ENCODE data around the gene TPO.
"Not testable (repeated sequence)": the region's sequence is repeated elsewhere in the genome, so short reads cannot be mapped to it uniquely, and the experiment has no call there.

TPO gene

DNA sequence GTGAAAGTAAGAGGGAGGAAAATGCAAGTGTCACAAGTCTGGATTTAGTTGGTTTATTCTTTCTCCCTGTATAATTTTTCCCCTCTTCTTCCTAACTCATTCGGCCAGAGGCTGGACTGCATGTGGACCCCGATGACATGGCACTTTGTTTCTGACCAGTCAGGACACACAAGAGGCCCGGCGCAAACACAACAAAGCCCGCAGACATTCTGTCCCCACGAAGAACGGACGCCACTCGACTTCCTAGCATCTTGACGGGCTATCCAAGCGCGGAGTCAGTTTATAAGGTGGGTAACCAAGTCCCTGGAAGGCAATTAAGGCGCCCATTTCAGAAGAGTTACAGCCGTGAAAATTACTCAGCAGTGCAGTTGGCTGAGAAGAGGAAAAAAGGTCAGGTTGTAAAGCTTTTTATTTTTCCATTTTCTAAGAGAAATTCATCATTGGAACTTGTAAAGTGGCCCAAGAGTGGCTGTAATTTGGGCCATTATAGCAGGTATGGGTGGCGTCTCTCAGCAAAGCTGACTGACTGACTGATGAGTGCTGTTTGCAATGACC, at the start of gene TPO:
Gene TPO, plus strand, starts transcription at position 308 of the 555 bp plus-strand sequence. CDS start 946 bp downstream, outside the sequence.
- DNase-seq (ENCODE audit: low spot score), result no peak

DNA sequence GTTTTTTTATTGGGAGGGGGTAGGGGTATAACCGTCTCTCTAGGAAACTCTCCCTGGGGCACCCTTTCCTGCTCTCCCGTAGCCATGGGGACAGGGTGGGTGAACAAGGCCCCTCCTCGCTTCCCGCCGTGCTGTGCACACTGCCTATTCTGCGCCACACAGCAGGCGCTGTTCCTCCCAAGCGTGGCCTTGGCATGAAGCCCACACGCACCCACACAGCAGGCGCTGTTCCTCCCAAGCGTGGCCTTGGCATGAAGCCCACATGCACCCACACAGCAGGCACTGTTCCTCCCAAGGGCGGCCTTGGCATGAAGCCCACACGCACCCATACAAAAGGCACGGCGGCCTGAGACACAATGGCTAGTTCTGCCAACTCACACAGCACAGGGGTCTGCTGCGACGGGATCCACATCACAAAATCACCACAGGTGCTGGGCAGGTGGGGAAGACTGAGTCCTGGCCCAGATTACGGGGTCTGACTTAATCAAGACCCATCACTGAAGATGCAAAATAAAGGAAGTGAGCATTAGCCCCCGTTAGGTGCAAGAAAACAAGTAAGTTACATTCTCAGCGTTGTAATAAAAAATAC, 46.6 kb upstream of the TPO start:
- no peak for DNase-seq (ENCODE audit: low spot score)

DNA sequence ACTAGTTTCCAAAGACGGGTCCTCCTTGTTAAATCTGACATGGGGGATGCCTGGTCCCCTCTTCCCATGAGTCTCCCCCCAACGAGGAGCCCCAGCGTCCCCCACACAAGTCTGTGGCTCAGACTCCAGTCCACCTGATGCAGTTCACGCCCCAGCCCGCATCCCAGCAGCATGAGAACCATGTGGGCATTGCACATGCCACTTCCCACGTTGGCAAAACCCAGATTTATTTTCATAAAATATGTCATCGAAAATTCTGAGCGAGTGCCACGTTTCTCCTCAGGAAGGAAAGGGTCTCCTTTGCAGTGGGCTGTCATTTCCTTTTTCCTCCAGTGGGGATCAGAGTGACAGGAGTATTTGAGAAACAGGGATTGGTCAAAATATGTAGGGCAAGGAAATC, 45.7 kb upstream of the TPO start:
- no peak for DNase-seq (ENCODE audit: low spot score)

DNA sequence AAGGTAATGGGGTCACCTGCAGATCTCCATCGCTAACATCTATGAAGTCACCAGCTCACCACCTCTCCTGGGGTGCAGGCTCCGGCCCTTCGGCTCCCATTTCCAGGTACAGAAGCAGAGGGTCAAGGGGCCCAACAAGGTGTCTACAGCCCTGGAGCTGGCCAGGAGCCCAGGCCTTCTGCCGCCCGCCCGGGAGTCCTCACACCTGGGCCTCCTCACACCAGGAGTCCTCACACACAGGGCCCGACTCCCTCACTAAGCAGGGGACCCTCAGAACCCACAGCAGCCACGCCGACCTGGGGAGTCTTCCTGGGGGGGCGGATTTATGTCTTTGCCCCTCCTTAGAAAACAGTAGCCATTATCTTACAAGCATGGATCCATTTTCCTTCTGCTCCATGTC, 43.4 kb upstream of the TPO start:
- DNase-seq (ENCODE audit: low spot score), result no peak

DNA sequence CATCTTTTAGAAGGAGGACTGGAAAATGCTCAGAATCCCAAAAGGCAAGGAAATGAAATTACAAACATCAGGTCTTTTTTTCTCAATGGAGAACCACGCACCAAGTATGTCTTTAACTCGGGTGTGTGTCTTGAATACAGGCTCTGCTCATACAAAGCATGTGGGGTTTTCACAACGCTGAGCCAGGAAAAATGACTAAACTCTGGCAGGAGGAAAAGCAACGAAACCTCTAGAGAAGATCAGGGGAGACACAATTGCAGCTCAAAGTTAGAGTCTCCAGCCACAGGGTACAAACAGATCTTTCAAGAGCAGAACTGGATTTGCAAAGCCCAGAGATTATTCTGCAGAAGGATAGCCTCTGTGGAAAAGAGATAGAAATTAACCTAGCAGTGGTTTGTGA, 42.8 kb upstream of the TPO start:
- no peak for DNase-seq (ENCODE audit: low spot score)

DNA sequence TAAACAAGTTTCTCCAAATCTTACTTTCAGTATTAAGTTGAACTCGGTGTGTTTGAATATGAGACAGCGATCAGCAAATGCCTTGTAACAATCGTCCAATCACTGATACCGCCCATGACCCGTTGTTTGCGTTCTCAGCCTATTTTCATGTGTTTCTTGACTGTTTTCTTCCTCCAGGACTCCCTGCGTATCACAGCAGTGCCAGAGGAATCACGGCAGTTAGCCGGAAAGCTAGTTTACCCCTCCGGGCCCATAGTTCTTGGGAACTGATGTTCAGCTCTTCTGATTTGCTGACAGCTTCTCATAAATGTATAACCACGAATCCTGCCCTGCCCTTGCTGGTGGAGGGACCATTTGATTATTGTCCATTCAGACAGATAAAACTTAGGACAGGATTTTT, 42.2 kb upstream of the TPO start:
- DNase-seq (ENCODE audit: low spot score), result no peak

DNA sequence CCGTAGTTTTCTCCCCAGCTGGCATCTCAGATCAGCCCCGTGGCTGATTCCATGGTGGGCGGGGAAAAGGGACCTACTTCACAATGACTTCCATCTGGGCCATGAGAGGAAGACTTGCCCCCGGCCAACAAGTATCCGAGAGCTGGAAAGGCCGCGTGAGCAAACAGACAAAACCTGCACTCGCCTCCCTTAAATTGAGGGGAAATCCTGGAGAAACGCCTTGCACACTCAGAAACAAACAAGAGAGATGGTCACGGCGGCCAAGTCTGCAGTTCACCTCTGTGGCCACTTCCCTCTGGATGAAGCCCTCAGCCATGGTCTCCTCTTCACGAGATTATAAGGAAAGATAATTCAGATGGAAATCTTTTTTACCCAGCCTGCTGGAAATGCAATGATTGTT, 39.4 kb upstream of the TPO start:
- DNase-seq (ENCODE audit: low spot score), result no peak

DNA sequence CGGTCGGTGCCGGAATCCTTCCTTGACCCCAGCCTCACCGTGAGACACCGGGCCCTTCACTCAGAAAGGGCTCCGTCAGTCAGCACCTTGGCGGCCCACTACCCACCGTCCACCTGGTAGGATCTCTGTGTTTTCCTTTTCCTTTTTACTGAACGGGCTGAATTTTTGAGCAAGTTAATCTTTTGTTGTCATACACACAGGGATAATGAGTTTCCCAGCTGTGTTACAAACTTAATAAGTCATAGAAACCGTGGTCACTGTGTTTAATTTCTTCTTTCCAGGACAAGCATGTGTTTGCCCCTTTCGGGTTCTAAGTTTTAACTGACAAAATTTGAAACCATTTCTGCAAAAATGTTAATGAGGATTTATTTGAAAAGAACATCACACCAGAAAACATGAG, 39.0 kb upstream of the TPO start:
- DNase-seq (ENCODE audit: low spot score), result no peak

DNA sequence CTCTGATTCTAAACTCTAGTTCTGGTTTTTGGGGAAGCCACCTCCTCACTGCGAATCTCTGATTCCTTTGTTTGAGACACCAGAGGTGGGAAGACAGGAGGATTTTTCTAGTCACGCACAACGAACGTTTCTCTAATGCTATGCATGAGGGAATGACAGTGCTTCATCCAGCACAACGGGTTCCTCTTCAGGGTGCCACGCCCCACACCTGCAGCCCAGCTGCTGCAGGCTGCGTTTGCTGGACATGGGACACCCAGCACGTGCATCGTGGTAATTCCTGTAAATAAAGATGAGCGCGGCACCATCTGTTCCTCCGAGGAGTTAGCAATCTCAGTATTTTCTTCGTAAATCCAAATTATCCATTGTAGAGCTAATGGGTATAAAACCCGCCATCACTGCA, 37.5 kb upstream of the TPO start:
- DNase-seq (ENCODE audit: low spot score), result no peak

DNA sequence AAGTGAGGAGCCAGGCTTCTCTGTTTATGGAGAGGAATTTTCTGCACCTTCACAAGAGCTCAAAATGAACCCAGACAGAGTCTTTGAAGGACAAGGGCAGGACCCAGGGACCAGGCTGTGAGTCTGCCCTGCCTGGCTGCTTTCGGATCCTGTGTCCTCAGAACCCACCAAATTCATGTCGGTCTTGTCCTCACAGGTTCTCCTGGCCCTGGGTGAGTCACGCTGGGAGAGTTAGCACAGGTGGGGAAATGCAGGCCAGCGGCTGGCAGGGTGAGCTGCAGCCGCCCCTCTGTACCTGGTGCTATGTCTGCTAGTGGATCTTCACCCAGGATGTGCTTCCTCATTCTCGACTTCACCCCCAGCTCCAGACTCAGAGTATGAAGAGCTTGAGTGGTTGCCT, 35.8 kb upstream of the TPO start:
- no peak for DNase-seq (ENCODE audit: low spot score)

DNA sequence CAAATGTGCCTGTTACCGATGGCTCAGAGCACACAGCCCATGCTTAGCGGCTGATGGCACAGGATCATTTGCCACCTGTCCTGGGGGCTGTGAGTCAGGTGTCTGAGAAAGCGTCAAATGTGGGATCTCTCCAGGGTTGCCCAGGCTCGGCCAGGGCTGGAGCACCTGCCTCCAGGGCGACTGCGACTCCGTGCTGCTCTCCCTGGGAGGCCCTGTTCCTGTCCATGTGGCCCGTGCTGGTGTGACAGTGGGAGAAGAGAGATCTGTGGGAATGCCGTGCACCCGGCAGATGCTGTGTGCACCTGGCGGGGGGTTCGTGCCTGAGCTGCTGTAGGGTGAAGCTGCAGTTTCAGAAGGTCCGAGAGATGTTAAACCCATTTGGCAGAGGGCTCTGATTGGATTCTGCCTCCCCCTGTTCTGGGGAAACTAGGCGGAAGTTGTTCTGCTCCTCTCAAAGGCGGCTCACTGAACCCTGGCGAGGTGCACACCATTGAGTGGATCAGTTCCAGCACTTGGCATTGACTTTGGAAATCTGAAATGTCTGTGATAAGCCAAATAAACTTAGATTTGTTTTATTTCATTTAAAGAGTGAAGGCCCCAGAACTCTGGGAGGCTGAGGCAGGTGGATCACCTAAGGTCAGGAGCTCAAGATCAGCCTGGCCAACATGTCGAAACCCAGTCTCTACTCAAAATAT, 34.7 kb upstream of the TPO start:
- no peak for DNase-seq (ENCODE audit: low spot score)

DNA sequence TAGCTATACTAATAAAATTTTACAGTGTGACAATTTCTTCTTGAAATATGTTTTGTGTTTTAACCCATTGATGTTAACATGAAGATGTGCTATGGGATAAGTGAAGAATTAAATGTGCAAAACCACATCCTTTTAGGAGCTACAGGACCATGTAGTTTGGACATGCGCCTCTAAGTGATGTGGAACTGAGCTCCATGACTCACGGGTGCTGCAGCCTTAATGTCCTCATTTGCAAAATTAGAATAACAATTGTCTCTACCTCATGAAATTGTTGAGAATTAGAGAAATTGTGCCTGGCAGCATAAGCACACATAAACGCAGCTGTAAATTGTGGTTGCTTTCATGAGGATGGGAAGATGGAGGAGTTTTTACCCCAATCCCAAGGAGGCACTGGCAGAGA, 31.6 kb upstream of the TPO start:
- no peak for DNase-seq (ENCODE audit: low spot score)

DNA sequence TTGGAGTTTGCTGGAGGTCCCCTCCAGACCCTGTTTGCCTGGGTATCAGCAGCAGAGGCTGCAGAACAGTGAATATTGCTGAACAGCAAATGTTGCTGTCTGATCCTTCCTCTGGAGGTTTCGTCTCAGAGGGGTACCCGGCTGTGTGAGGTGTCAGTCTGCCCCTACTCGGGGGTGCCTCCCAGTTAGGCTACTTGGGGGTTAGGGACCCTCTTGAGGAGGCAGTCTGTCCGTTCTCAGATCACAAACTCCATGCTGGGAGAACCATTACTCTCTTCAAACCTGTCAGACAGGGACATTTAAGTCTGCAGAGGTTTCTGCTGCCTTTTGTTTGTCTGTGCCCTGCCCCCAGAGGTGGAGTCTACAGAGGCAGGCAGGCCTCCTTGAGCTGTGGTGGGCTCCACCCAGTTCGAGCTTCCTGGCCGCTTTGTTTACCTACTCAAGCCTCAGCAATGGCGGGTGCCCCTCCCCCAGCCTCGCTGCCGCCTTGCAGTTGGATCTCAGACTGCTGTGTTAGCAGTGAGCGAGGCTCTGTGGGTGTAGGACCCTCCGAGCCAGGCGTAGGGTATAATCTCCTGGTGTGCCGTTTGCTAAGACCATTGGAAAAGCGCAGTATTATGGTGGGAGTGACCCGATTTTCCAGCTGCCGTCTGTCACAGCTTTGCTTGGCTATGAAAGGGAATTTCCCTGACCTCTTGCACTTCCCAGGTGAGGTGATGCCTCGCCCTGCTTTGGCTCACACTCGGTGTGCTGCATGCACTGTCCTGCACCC, 25.1 kb upstream of the TPO start:
- not testable (repeated sequence) for DNase-seq (ENCODE audit: low spot score)

DNA sequence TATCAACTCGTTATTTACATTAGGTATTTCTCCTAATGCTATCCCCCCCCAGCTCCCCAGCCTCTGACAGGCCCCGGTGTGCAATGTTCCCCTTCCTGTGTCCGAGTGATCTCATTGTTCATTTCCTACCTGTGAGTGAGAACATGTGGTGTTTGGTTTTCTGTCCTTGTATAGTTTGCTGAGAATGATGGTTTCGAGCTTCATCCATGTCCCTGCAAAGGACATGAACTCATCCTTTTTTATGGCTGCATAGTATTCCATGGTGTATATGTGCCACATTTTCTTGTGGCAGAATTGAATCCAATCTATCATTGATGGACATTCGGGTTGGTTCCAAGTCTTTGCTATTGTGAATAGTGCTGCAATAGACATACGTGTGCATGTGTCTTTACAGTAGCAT, 23.1 kb upstream of the TPO start:
- DNase-seq (ENCODE audit: low spot score), result not testable (repeated sequence)

DNA sequence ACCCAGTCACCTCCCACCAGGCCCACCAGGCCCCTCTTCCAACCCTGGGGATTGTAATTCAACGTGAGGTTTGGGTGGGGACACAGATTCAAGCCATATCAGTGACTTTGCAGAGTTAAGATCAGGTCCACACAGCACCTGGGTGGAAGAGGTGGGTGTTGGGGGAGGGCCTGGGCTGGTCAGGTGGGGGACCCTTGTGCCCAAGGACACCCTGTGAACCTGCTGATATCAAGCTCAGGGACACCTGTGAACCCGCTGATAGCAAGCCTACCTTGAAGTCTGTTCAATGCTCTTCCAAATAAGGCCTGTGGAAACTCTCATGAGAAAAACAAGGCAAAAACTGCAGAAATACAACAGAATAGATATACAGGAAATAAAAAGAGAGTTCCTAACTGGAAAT, 19.9 kb upstream of the TPO start:
- DNase-seq (ENCODE audit: low spot score), result no peak

DNA sequence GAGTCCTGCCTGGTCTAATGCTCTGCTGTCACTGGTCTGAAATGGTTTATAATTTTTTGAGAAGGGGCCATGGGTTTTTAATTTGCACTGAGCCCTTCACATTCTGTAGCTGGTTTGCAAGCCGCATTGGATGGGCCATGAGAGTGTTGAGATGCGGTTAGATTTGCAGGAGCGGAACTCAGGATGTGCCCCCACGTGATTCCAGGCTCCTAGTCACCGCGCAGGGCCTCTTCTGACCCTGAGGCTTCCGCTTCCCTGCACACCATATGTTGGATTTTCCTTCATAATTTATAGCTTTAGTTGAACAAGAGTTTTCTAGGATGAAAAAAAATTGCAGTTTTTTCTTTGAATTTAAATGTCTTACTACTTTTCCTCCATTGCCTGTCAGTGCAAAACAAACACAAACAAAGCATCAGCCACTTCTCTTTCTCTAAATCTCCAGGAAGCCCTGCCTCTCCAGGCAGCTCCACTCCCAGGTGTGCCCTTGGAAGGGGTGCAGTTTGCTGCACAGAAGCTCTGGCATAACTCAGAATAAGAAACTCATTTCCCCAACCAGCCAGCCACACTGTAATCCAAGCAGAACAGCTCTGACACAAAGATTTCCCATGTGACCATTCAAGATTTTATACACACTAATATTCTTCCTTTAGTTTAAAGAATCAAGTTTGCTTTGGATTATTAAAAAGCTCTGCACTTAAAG, 18.4 kb upstream of the TPO start:
- no peak for DNase-seq (ENCODE audit: low spot score)

DNA sequence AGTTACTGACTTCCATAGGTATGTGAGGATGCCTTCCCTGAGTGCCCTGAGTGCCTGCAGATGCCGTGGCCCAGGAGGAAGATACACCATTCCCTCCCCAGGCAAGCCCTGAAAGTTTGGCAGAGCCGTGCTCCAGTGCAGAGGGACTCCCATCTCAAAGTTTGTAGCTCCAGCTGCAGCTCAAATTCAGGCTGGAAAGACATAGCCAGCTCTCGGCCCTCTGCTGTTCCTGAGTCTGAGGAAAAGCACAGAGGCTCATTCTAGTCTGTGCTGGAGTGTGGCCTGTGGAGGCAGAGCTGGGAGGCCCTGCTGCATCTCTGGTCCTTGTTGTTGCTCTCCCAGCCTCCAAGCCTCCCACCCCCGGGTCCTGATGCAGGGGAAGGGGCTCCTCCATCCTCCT, 15.9 kb upstream of the TPO start:
- DNase-seq (ENCODE audit: low spot score), result no peak

DNA sequence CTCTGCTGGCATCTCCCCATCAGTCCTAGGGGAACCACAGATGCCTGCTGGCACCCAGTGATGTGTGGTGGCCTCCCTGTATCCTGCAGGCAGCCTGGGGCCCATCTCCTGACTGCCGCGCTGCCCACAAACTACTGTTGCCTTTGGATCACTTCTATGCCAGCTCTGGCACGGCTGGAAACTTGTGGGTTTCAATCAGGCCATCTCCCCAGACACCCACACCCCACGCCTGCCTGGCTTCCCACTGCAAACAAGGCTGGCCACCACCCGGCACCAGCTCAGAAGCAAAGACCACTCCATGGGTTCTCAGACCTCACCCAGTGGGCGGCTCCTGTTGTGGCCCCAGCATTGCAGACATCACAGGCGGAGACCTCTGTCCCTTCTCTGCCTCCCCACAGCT, 15.1 kb upstream of the TPO start:
- no peak for DNase-seq (ENCODE audit: low spot score)

DNA sequence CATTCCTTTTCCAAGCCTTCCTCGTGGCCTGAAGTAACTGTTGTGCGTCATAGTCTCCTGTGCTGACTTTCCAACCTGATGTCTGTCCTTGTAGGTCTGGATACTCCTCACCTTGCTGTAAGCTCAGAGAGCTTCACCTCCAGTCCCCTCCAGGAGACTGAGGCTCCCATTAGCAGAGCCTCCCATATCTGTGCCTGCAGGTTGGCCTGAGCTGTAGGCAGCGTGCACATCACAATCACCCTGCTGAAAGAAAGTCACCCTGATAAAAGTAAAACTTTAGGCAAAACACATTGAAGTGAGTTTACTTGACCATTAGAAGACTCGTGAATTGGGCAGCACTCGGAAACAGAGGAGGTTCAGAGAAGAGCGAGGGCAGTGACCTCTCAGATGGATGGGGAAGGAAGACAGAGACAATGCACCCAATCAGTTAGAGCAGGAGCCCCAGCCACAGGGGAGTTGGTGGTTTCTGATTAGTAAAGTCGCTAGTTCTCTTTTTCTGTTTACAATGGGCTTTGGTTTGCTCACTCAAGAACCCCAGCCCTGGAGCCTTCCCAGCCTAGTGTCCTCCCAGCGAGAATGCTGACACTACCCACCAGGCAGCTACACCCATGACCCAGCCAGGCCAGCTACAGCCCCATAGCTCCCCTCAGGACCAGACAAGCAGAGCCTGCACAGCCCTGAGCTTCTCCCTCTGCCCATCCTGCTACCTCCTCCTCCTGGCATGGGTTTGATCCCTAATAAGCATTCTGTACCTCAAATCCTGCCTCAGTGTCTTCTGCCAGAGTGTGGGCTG, 12.1 kb upstream of the TPO start:
- DNase-seq (ENCODE audit: low spot score), result no peak

DNA sequence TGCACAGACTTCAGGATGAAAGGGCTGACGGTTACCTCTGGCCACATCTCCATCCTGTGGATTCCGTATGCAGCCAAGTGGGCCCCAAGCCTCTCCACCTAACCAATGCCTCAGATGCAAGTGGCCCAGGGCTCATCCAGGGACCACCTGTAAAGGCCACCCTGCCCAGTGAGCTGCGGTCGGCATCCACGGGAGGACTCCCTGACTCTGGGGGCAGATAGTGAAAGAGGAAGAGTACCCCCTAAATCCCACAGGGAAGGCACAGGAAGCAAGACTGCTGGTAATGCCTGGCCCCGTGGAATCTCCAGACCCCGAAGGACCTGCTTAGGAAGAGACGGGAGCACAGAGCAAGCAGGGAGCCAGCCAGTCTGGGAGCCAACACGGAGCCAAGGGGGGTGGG, 11.2 kb upstream of the TPO start:
- DNase-seq (ENCODE audit: low spot score), result no peak

DNA sequence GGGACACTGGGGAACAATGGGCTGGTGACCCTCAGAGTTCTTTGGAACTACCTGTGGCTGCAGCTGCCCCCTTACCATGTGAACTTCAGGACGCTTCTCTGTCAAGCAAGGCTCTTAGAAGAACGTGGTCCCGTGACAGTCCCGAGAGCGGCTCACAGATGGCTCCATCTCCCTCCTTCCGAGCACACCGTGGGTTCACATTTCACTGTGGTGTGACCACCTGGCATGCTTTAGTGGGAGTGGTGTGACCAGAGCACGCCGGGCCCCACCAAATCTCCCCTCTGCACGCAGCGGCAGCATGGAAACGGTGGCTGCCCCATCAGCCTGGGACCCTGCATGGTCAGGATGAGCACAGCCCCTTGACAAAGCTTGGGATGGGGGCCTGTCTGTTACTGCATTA, 9.7 kb upstream of the TPO start:
- DNase-seq (ENCODE audit: low spot score), result no peak

DNA sequence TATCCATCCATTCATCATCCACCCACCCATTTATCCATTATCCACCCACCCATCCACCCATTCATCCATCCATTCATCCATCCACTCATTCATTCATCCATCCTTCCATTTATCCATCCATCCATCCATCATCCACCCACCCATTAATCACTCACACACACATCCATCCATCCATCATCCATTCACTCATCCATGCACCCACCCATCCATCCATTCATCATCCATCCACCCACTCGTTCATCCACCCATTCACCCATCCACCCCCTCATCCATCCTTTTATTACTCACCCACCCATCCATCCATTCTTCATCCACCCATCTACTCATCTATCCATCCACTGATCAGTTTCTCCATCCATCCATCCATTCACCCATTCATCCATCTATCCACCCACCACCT, 8.1 kb upstream of the TPO start:
- DNase-seq (ENCODE audit: low spot score), result no peak
